K562 (cell line): ENCODE results near the gene ZKSCAN4. TPM values are rescaled to one million over a fixed set of nuclear protein-coding genes. Genes with fewer than 3 reads are reported as not detected.

Experiments used
- ARID2 ChIP-seq: fragments of 450-650 bp; IDR thresholded peaks from 2 replicates; pipeline ENCODE4 v1.6.1; 2017; ENCODE audit warnings: antibody characterized with exemption, mild to moderate bottlenecking
- BCLAF1 ChIP-seq, 2 experiments: fragments of 450-650 bp in 1 of 2; IDR thresholded peaks; 2 replicates each; pipeline ENCODE4 v1.6.1; 2011 to 2017; ENCODE audit warnings: low read depth in 2 of 2, antibody characterized with exemption in 1 of 2, borderline replicate concordance in 1 of 2, low read length in 1 of 2, mild to moderate bottlenecking in 1 of 2, mixed read lengths in 1 of 2; ENCODE audit not compliant: control insufficient read depth in 1 of 2
- GABPA ChIP-seq: fragments of 200-800 bp; sonication (Bioruptor generic); conservative IDR thresholded peaks from 2 replicates; pipeline ENCODE4 v1.6.1; 2016; ENCODE audit warnings: low read depth, missing genetic modification characterization, missing compliant biosample characterization
- HCFC1 ChIP-seq: IDR thresholded peaks from 2 replicates; pipeline ENCODE4 v1.6.1; 2012; ENCODE audit warnings: low read depth, low read length, improper control_type of control experiment
- KDM1A ChIP-seq, 2 experiments: fragments of 450-650 bp; IDR thresholded peaks; 2 replicates each; pipeline ENCODE4 v1.6.1; 2016; ENCODE audit warnings: mild to moderate bottlenecking in 2 of 2
- MBD2 ChIP-seq: sonication (generic); IDR thresholded peaks from 2 replicates; pipeline ENCODE4 v1.6.1; 2016; ENCODE audit warnings: low read depth, borderline replicate concordance
- MCM3 ChIP-seq: fragments of 450-650 bp; IDR thresholded peaks from 2 replicates; pipeline ENCODE4 v1.6.1; 2016
- MNT ChIP-seq, 2 experiments: fragments of 450-650 bp; conservative IDR thresholded peaks; 2 replicates each; pipeline ENCODE4 v1.6.1; 2017; ENCODE audit warnings: mild to moderate bottlenecking in 2 of 2, moderate library complexity in 2 of 2
- NFIC ChIP-seq: fragments of 450-650 bp; IDR thresholded peaks from 2 replicates; pipeline ENCODE4 v1.6.1; 2017; ENCODE audit warnings: mild to moderate bottlenecking, inconsistent platforms
- PRMT5 ChIP-seq: sonication (generic); formaldehyde crosslinking; IDR thresholded peaks from 2 replicates; pipeline ENCODE4 v1.5.0; 2020; ENCODE audit warnings: missing genetic modification reagents
- PTRF ChIP-seq: fragments of 450-650 bp; IDR thresholded peaks from 2 replicates; pipeline ENCODE4 v1.6.1; 2016; ENCODE audit warnings: mild to moderate bottlenecking, missing genetic modification characterization, missing compliant biosample characterization
- RBM14 ChIP-seq: fragments of 200-400 bp; formaldehyde crosslinking; IDR thresholded peaks from 2 replicates; pipeline ENCODE4 v1.6.1; 2018; ENCODE audit warnings: low read depth, mild to moderate bottlenecking, low read length, moderate library complexity, borderline replicate concordance; ENCODE audit not compliant: insufficient read depth
- TEAD4 ChIP-seq, 2 experiments: sonication (generic) in 1 of 2; formaldehyde crosslinking in 1 of 2; IDR thresholded peaks; 2 replicates each; pipeline versions ENCODE4 v1.6.1 to v1.8.0; 2012 to 2022; ENCODE audit warnings: borderline replicate concordance in 1 of 2, inconsistent platforms in 1 of 2, low read length in 1 of 2, mild to moderate bottlenecking in 1 of 2, missing genetic modification reagents in 1 of 2
- TRIM24 ChIP-seq, 2 experiments: fragments of 450-650 bp; IDR thresholded peaks; 2 replicates each; pipeline ENCODE4 v1.6.1; 2016
- TSC22D4 ChIP-seq: fragments of 450-650 bp; IDR thresholded peaks from 2 replicates; pipeline ENCODE4 v1.6.1; 2016; ENCODE audit warnings: missing genetic modification characterization, missing biosample characterization, control low read depth
- ZBTB7A ChIP-seq: IDR thresholded peaks from 2 replicates; pipeline ENCODE4 v1.6.1; 2011; ENCODE audit warnings: low read depth, mild to moderate bottlenecking, low read length, moderate library complexity, borderline replicate concordance; ENCODE audit not compliant: control insufficient read depth
- ZHX1 ChIP-seq: fragments of 150-350 bp; conservative IDR thresholded peaks from 2 replicates; pipeline ENCODE4 v1.6.1; 2014; ENCODE audit warnings: low read length
- ZNF253 ChIP-seq: fragments of 250-450 bp; sonication (Bioruptor Pico); conservative IDR thresholded peaks from 2 replicates; pipeline ENCODE4 v1.6.1; 2021; ENCODE audit warnings: mild to moderate bottlenecking
- ZNF274 ChIP-seq: IDR thresholded peaks from 2 replicates; pipeline ENCODE4 v1.6.1; 2011; ENCODE audit warnings: low read depth, mild to moderate bottlenecking, low read length, moderate library complexity, borderline replicate concordance
- polyA plus RNA-seq, 8 experiments: library from polyadenylated mRNA; depleted of rRNA in 4 of 8; stranded (reverse) in 5 of 8; unstranded in 3 of 8; fragments of >200 nt; fragmentation: Nextera tagmentation in 2 of 8; fragmentation: Illumina TruSeq in 1 of 8; extraction: Ambion mirVana in 2 of 8; extraction: Trizol in 1 of 8; gene quantifications; 2 replicates each; pipeline versions ENCODE4 v1.2.1 to v1.2.3, GENCODE V29; 2011 to 2014; ENCODE audit warnings: inconsistent platforms in 1 of 8, missing spikeins in 1 of 8
- total RNA-seq, 7 experiments: library from RNA; depleted of rRNA in 6 of 7; stranded (reverse); fragments of >200 nt in 6 of 7; fragmentation: Illumina TruSeq in 2 of 7; extraction: Trizol in 2 of 7; gene quantifications; 2 replicates each; pipeline versions ENCODE4 v1.2.1 to v1.2.3, GENCODE V29; 2011 to 2021; ENCODE audit warnings: low replicate concordance in 1 of 7

Gene ZKSCAN4
- total and polyA plus RNA-seq, 9 of the 15 experiments (the other 6 are each of a cell fraction or from before 2014, with no cell fraction given): 1.2 to 5.3 (median 4.7) TPM

GRCh38 chr6:28252009-28252975, at the start of gene ZKSCAN4 (continued):
- peak in 1 of 2 experiments; percentile 93; a peak in 2 of 4 replicates for TF ChIP-seq TRIM24 (IDR thresholded peaks at IDR 0.05)
- TF ChIP-seq GABPA: peak; percentile 99
- no peak for TF ChIP-seq PRMT5
- TF ChIP-seq HCFC1: peak; percentile 84
- peak in 1 of 2 experiments; percentile 95; a peak in 2 of 4 replicates for TF ChIP-seq BCLAF1 (IDR thresholded peaks at IDR 0.05; ENCODE audit: borderline replicate concordance in 1 of 2, control insufficient read depth in 1 of 2, low read depth in 2 of 2, low read length in 1 of 2)
- no peak for TF ChIP-seq ZNF253
- TF ChIP-seq ARID2: 0 out of 2 replicates have a peak, but pooled peaks have one; percentile 10
- TF ChIP-seq NFIC: peak; percentile 59
- no peak for TF ChIP-seq ZBTB7A
- no peak for TF ChIP-seq RBM14
- TF ChIP-seq MBD2: 0 out of 2 replicates have a peak, but pooled peaks have one; percentile 23
- TF ChIP-seq MCM3: no peak
- no peak for TF ChIP-seq ZNF274
- TF ChIP-seq MNT (conservative IDR thresholded peaks at IDR 0.05): peak in 1 of 2 experiments; percentile 73; a peak in 3 of 4 replicates
- TF ChIP-seq TEAD4 (IDR thresholded peaks at IDR 0.05; ENCODE audit: low read length): peak; percentile 53
- TF ChIP-seq TEAD4 (CRISPR knock-in tag; IDR thresholded peaks at IDR 0.05; ENCODE audit: borderline replicate concordance): no peak
- TF ChIP-seq ZHX1: no peak
- no peak for TF ChIP-seq KDM1A (IDR thresholded peaks at IDR 0.05)
- no peak for TF ChIP-seq TSC22D4
- no peak for TF ChIP-seq PTRF (tag)
